ENCODE data around the gene PAQR9.

- TF ChIP-seq CTCF (IDR thresholded peaks at IDR 0.05) (no peak), POLR2A (IDR thresholded peaks at IDR 0.05) (no peak), EP300 (IDR thresholded peaks at IDR 0.05) (no peak)
These were observed 13.9 kb upstream of the PAQR9 start for GRCh38 chr3:142977399-142977728.
